Measurements from ENCODE around the gene P3H1. TPM values are rescaled to one million over a fixed set of nuclear protein-coding genes. Genes with fewer than 3 reads are reported as not detected.

The P3H1 gene
- total and polyA plus RNA-seq, 2 of the 13 experiments (the other 11 are each of a cell fraction or from before 2014, with no cell fraction given), result 64.6 to 120 TPM

GRCh38 chr1:42766741-42767509 is at the start of gene P3H1, which contains the start of gene C1orf50 (continued):
- TF ChIP-seq BCL3 (CRISPR knock-in tag; IDR thresholded peaks at IDR 0.05) (peak; percentile 3; the same call in 1 of the 2 replicates), TCF7 (IDR thresholded peaks at IDR 0.05; ENCODE audit: low read depth) (no peak), NPAS2 (CRISPR knock-in tag; IDR thresholded peaks at IDR 0.05; ENCODE audit: borderline replicate concordance) (no peak), MEIS1 (CRISPR knock-in tag; IDR thresholded peaks at IDR 0.05; ENCODE audit: borderline replicate concordance) (peak; percentile 91), ZNF160 (CRISPR knock-in tag; IDR thresholded peaks at IDR 0.05) (peak; percentile 29; the same call in 1 of the 2 replicates), ZSCAN20 (CRISPR knock-in tag; IDR thresholded peaks at IDR 0.05; ENCODE audit: borderline replicate concordance) (peak; percentile 65; the same call in 1 of the 2 replicates), POGK (CRISPR knock-in tag; conservative IDR thresholded peaks at IDR 0.05) (no peak), ARNT2 (CRISPR knock-in tag; IDR thresholded peaks at IDR 0.05; ENCODE audit: low read depth) (no peak; the same call in none of the 2 replicates), ZNF616 (CRISPR knock-in tag; IDR thresholded peaks at IDR 0.05; ENCODE audit: low read depth) (0 out of 2 replicates have a peak, but pooled peaks have one; percentile 69), TP53 (CRISPR knock-in tag; conservative IDR thresholded peaks at IDR 0.05) (no peak), ZNF775 (CRISPR knock-in tag; IDR thresholded peaks at IDR 0.05; ENCODE audit: borderline replicate concordance) (no peak), CEBPG (CRISPR knock-in tag; IDR thresholded peaks at IDR 0.05) (no peak), ZNF781 (CRISPR knock-in tag; IDR thresholded peaks at IDR 0.05; ENCODE audit: borderline replicate concordance, not compliant biosample characterization) (peak; percentile 90), NFYB (CRISPR knock-in tag; IDR thresholded peaks at IDR 0.05) (peak; percentile 66), SMAD1 (CRISPR knock-in tag; IDR thresholded peaks at IDR 0.05; ENCODE audit: borderline replicate concordance, low read depth) (no peak), ZNF230 (CRISPR knock-in tag; IDR thresholded peaks at IDR 0.05) (peak; percentile 81; the same call in 1 of the 2 replicates), SETDB1 (CRISPR knock-in tag; IDR thresholded peaks at IDR 0.05; ENCODE audit: borderline replicate concordance) (no peak), FUBP1 (CRISPR knock-in tag; IDR thresholded peaks at IDR 0.05; ENCODE audit: borderline replicate concordance) (no peak; the same call in 1 of the 2 replicates), CHD4 (IDR thresholded peaks at IDR 0.05; ENCODE audit: borderline replicate concordance, low read length) (no peak), ZBTB26 (CRISPR knock-in tag; IDR thresholded peaks at IDR 0.05; ENCODE audit: borderline replicate concordance) (no peak), TOPORS (CRISPR knock-in tag; IDR thresholded peaks at IDR 0.05) (peak; percentile 90), ERF (CRISPR knock-in tag; IDR thresholded peaks at IDR 0.05) (peak; percentile 33), ONECUT2 (CRISPR knock-in tag; IDR thresholded peaks at IDR 0.05) (0 out of 2 replicates have a peak, but pooled peaks have one; percentile 42), RORA (CRISPR knock-in tag; IDR thresholded peaks at IDR 0.05) (no peak)

Data from HepG2 (cell line).